RKO (cell line): ENCODE measurements around the gene JARID2.

Experiments
- DNase-seq: peaks from one replicate; pipeline ENCODE4 v3.0.0-alpha.2; 2016; ENCODE audit warnings: low spot score

The JARID2 gene

GRCh38 chr6:15549371-15549770 lies 303.5 kb downstream of the JARID2 start:
- no peak for DNase-seq

- DNase-seq, result no peak
These were observed 304.8 kb downstream of the JARID2 start for GRCh38 chr6:15550546-15551123.

GRCh38 chr6:15551262-15551661 lies 305.4 kb downstream of the JARID2 start:
- no peak for DNase-seq

GRCh38 chr6:15551798-15552197 lies 305.9 kb downstream of the JARID2 start:
- DNase-seq, result no peak

- no peak for DNase-seq
These were observed 307.2 kb downstream of the JARID2 start for GRCh38 chr6:15553031-15553430.

GRCh38 chr6:15553736-15554294 lies 307.9 kb downstream of the JARID2 start:
- DNase-seq, result no peak

GRCh38 chr6:15554728-15555100 lies 308.8 kb downstream of the JARID2 start:
- no peak for DNase-seq

- DNase-seq, result no peak
These were observed 309.5 kb downstream of the JARID2 start for GRCh38 chr6:15555101-15556038.

GRCh38 chr6:15556711-15557110 lies 310.8 kb downstream of the JARID2 start:
- DNase-seq, result no peak

- no peak for DNase-seq
These were observed 311.3 kb downstream of the JARID2 start for GRCh38 chr6:15557174-15557573.

GRCh38 chr6:15560713-15561112 lies 314.8 kb downstream of the JARID2 start:
- DNase-seq, result no peak

GRCh38 chr6:15561447-15562199 lies 315.8 kb downstream of the JARID2 start:
- DNase-seq, result no peak

- no peak for DNase-seq
These were observed 317.1 kb downstream of the JARID2 start for GRCh38 chr6:15562977-15563376.

- DNase-seq, result no peak
These were observed 323.4 kb downstream of the JARID2 start for GRCh38 chr6:15569035-15569995.

GRCh38 chr6:15570171-15570570 lies 324.3 kb downstream of the JARID2 start:
- no peak for DNase-seq
